K562 (cell line): ENCODE results near the gene PLEKHM3. TPM values are rescaled to one million over a fixed set of nuclear protein-coding genes. Genes with fewer than 3 reads are reported as not detected.

Experiments used
- ATAC-seq: fragments of 200-7000 bp; cut with Tn5 transposase; 3 replicates; pipeline ENCODE4 v1.9.1; 2020; ENCODE audit warnings: moderate library complexity
- BruUV-seq: library from RNA; stranded (reverse); fragments of 400-500 nt; replicated peaks from 2 replicates; lab custom pipeline; 2021; lab: Mats Ljungman, UMichigan
- CTCF ChIA-PET: fragments of 300-600 bp; formaldehyde crosslinking; extraction: SDS; loops from one replicate; lab custom pipeline; 2021; ENCODE audit warnings: low intra/inter-chr PET ratio; lab: Yijun Ruan, JAX
- POLR2A ChIA-PET: fragments of 300-600, 350-650 bp; sonication (Branson Sonifier 250); formaldehyde crosslinking; extraction: SDS; loops from one replicate; lab custom pipeline; 2021; ENCODE audit warnings: antibody characterized with exemption, inconsistent platforms; lab: Yijun Ruan, JAX
- DNase-seq, 4 experiments: peaks; one replicate each; pipeline versions ENCODE4 v3.0.0 to v3.0.0-alpha.2; 2011 to 2018; ENCODE audit warnings: low spot score in 3 of 4, mixed read lengths in 3 of 4; ENCODE audit errors: extremely low read depth in 1 of 4
- FAIRE-seq: peaks from 2 replicates; lab custom pipeline; 2011; peaks lifted over from hg19 to GRCh38; lab: Jason Lieb, UNC
- H2AFZ ChIP-seq: 2 replicates; pipeline ENCODE4 v1.6.0; 2011; ENCODE audit warnings: low read depth, low read length, control low read depth, inconsistent platforms
- H3K27ac ChIP-seq: fragments of 200-600 bp; 3 replicates; pipeline ENCODE4 v1.8.0; 2011; ENCODE audit warnings: low read depth, mild to moderate bottlenecking, control low read depth, inconsistent platforms, low read length, moderate library complexity, mixed read lengths; ENCODE audit errors: extremely low read depth
- H3K27me3 ChIP-seq, 2 experiments: fragments of 300-600 bp in 1 of 2; 2 replicates in 1 of 2; 3 replicates in 1 of 2; pipeline versions ENCODE4 v1.6.0 to v1.8.0; 2011; ENCODE audit warnings: inconsistent platforms in 2 of 2, low read length in 2 of 2, mild to moderate bottlenecking in 1 of 2, mixed read lengths in 1 of 2, moderate library complexity in 1 of 2; ENCODE audit not compliant: control insufficient read depth in 2 of 2, insufficient read depth in 2 of 2
- H3K36me3 ChIP-seq: fragments of 300-600 bp; 3 replicates; pipeline ENCODE4 v1.8.0; 2011; ENCODE audit warnings: mild to moderate bottlenecking, low read length, inconsistent platforms; ENCODE audit not compliant: control insufficient read depth, insufficient read depth
- H3K4me1 ChIP-seq, 2 experiments: fragments of 200-600 bp in 1 of 2; replicated peaks in 1 of 2; 2 replicates in 1 of 2; 3 replicates in 1 of 2; pipeline versions ENCODE4 v1.5.1 to v1.8.0; 2011; ENCODE audit warnings: inconsistent platforms in 2 of 2, low read length in 2 of 2, mild to moderate bottlenecking in 1 of 2, mixed read lengths in 1 of 2, moderate library complexity in 1 of 2; ENCODE audit not compliant: control insufficient read depth in 2 of 2, insufficient read depth in 2 of 2
- H3K4me2 ChIP-seq: 2 replicates; pipeline ENCODE4 v1.6.1; 2011; ENCODE audit warnings: low read length, control low read depth, inconsistent platforms, mixed read lengths; ENCODE audit not compliant: insufficient read depth
- H3K4me3 ChIP-seq: fragments of 200-600 bp; sonication (generic), shearing (Covaris generic); 2 replicates; pipeline ENCODE4 v1.5.1; 2016; ENCODE audit warnings: control low read depth, inconsistent platforms
- H3K79me2 ChIP-seq: fragments of 200-600 bp; 3 replicates; pipeline ENCODE4 v1.8.0; 2011; ENCODE audit warnings: low read length, inconsistent platforms; ENCODE audit not compliant: control insufficient read depth, insufficient read depth
- H3K9ac ChIP-seq, 2 experiments: 2 replicates each; pipeline versions ENCODE4 v1.6.0 to v1.6.1; 2011; ENCODE audit warnings: low read depth in 2 of 2, low read length in 2 of 2, control low read depth in 1 of 2, inconsistent platforms in 1 of 2, mild to moderate bottlenecking in 1 of 2, mixed read lengths in 1 of 2; ENCODE audit not compliant: insufficient read depth in 1 of 2
- H3K9me1 ChIP-seq: one replicate; pipeline ENCODE4 v1.6.0; 2011; ENCODE audit warnings: inconsistent platforms, mild to moderate bottlenecking, low read length, moderate library complexity; ENCODE audit not compliant: control insufficient read depth, insufficient read depth
- H3K9me3 ChIP-seq: replicated peaks from 2 replicates; pipeline ENCODE4 v1.5.1; 2011; ENCODE audit warnings: low read depth, low read length, inconsistent platforms; ENCODE audit not compliant: control insufficient read depth, insufficient read depth
- H4K20me1 ChIP-seq: replicated peaks from 2 replicates; pipeline ENCODE4 v1.6.1; 2011; ENCODE audit warnings: low read length, inconsistent platforms, mixed read lengths; ENCODE audit not compliant: control insufficient read depth, insufficient read depth
- CEBPG ChIP-seq, 3 experiments: fragments of 200-800 bp in 1 of 3; sonication (Bioruptor generic) in 1 of 3; sonication (generic) in 1 of 3; formaldehyde crosslinking in 1 of 3; IDR thresholded peaks in 2 of 3; conservative IDR thresholded peaks in 1 of 3; 2 replicates each; pipeline versions ENCODE4 v1.6.1 to v1.8.0; 2016 to 2022; ENCODE audit warnings: missing compliant biosample characterization in 2 of 3, missing genetic modification characterization in 2 of 3, mild to moderate bottlenecking in 1 of 3, missing genetic modification reagents in 1 of 3
- E2F1 ChIP-seq: sonication (generic); formaldehyde crosslinking; IDR thresholded peaks from 2 replicates; pipeline ENCODE4 v1.8.1; 2023; ENCODE audit warnings: mild to moderate bottlenecking, missing genetic modification reagents, moderate library complexity
- ETV6 ChIP-seq, 3 experiments: fragments of 150-350 bp in 1 of 3; sonication (generic) in 1 of 3; formaldehyde crosslinking in 1 of 3; IDR thresholded peaks; 2 replicates each; pipeline versions ENCODE4 v1.6.1 to v1.8.0; 2014 to 2022; ENCODE audit warnings: borderline replicate concordance in 2 of 3, low read depth in 2 of 3, antibody characterized with exemption in 1 of 3, low read length in 1 of 3, mild to moderate bottlenecking in 1 of 3, missing genetic modification reagents in 1 of 3
- GATA2 ChIP-seq: sonication (generic); formaldehyde crosslinking; IDR thresholded peaks from 2 replicates; pipeline ENCODE4 v1.4.0; 2020; ENCODE audit warnings: mild to moderate bottlenecking, missing genetic modification reagents
- HNRNPH1 ChIP-seq: fragments of 200-400 bp; formaldehyde crosslinking; optimal IDR thresholded peaks from 2 replicates; pipeline ENCODE3; 2017; ENCODE audit warnings: low read depth, mild to moderate bottlenecking, low read length, moderate library complexity
- KLF10 ChIP-seq: fragments of 250-450 bp; sonication (Bioruptor Pico); IDR thresholded peaks from 2 replicates; pipeline ENCODE4 v1.6.1; 2021; ENCODE audit warnings: matching md5 sums
- NELFE ChIP-seq: IDR thresholded peaks from 2 replicates; pipeline ENCODE4 v1.6.1; 2011; ENCODE audit warnings: mild to moderate bottlenecking; ENCODE audit not compliant: insufficient read depth, insufficient read length
- PHF20 ChIP-seq: fragments of 450-650 bp; IDR thresholded peaks from 2 replicates; pipeline ENCODE4 v1.6.1; 2018; ENCODE audit not compliant: partially characterized antibody
- POLR2B ChIP-seq: fragments of 450-650 bp; IDR thresholded peaks from 2 replicates; pipeline ENCODE4 v1.6.1; 2018; ENCODE audit warnings: low read depth; ENCODE audit not compliant: partially characterized antibody
- SREBF2 ChIP-seq: sonication (generic); formaldehyde crosslinking; IDR thresholded peaks from 2 replicates; pipeline ENCODE4 v1.4.0; 2020; ENCODE audit warnings: mild to moderate bottlenecking, missing genetic modification reagents
- SRSF7 ChIP-seq: fragments of 200-400 bp; formaldehyde crosslinking; optimal IDR thresholded peaks from 2 replicates; pipeline ENCODE3; 2017; ENCODE audit warnings: mild to moderate bottlenecking, low read depth, low read length
- STAT5B ChIP-seq: fragments of 250-450 bp; sonication (Bioruptor Pico); IDR thresholded peaks from 2 replicates; pipeline ENCODE4 v1.8.0; 2021; ENCODE audit warnings: mild to moderate bottlenecking, inconsistent platforms
- TARDBP ChIP-seq: fragments of 450-650 bp; IDR thresholded peaks from 2 replicates; pipeline ENCODE4 v1.6.1; 2016
- TCF3 ChIP-seq: sonication (generic); formaldehyde crosslinking; IDR thresholded peaks from 2 replicates; pipeline ENCODE4 v1.4.0; 2020; ENCODE audit warnings: mild to moderate bottlenecking, missing genetic modification reagents
- WGBS: fragments of 100-300 bp; shearing (Covaris generic); methylation state at CpG from one replicate; pipeline ENCODE4 v1.1.6; 2016; ENCODE audit warnings: low coverage, mixed read lengths; ENCODE audit not compliant: insufficient coverage; ENCODE audit errors: missing lambda C conversion rate; 5-methylcytosine and 5-hydroxymethylcytosine counted together
- in situ Hi-C: fragments of 300-500 bp; cut with MboI; formaldehyde crosslinking; loops from 4 replicates; pipeline ENCODE4 v1.15.0; 2018; ENCODE audit warnings: inconsistent platforms, mixed read lengths
- intact Hi-C: fragments of 100-400 bp; cut with micrococcal nuclease; formaldehyde crosslinking; loops from 2 replicates; pipeline ENCODE4 v1.14.2; 2022
- polyA plus RNA-seq, 8 experiments: library from polyadenylated mRNA; depleted of rRNA in 4 of 8; stranded (reverse) in 5 of 8; unstranded in 3 of 8; fragments of >200 nt; fragmentation: Nextera tagmentation in 2 of 8; fragmentation: Illumina TruSeq in 1 of 8; extraction: Ambion mirVana in 2 of 8; extraction: Trizol in 1 of 8; gene quantifications; 2 replicates each; pipeline versions ENCODE4 v1.2.1 to v1.2.3, GENCODE V29; 2011 to 2014; ENCODE audit warnings: inconsistent platforms in 1 of 8, missing spikeins in 1 of 8
- total RNA-seq, 7 experiments: library from RNA; depleted of rRNA in 6 of 7; stranded (reverse); fragments of >200 nt in 6 of 7; fragmentation: Illumina TruSeq in 2 of 7; extraction: Trizol in 2 of 7; gene quantifications; 2 replicates each; pipeline versions ENCODE4 v1.2.1 to v1.2.3, GENCODE V29; 2011 to 2021; ENCODE audit warnings: low replicate concordance in 1 of 7

Gene PLEKHM3
- total and polyA plus RNA-seq, 9 of the 15 experiments (the other 6 are each of a cell fraction or from before 2014, with no cell fraction given): 0.24 to 1.6 (median 1.0) TPM

- BruUV-seq: no TSS peak
- no peaks in the 10 kb centered on the region for H3K36me3 ChIP-seq
- H3K27me3 ChIP-seq: no peaks in the 10 kb centered on the region
- POLR2A ChIA-PET: interaction anchor here (2.2 kb wide), 1 partner anchor 12 kb away, joined by 9 read pairs; no protein-coding TSS in a partner anchor
- no peaks in the 10 kb centered on the region for H3K9me3 ChIP-seq
- no peak overlapping the region for H3K27ac ChIP-seq
- TF ChIP-seq POLR2B (no peak), GATA2 (CRISPR knock-in tag) (no peak), SRSF7 (no peak), TARDBP (no peak), SREBF2 (CRISPR knock-in tag) (no peak), CEBPG (CRISPR knock-in tag; IDR thresholded peaks at IDR 0.05) (no peak), CEBPG (tag; conservative IDR thresholded peaks at IDR 0.05 in 1 of 2, IDR thresholded peaks at IDR 0.05 in 1 of 2) (no peak), NELFE (no peak), HNRNPH1 (no peak), STAT5B (CRISPR knock-in tag) (no peak), TCF3 (CRISPR knock-in tag) (no peak), KLF10 (CRISPR knock-in tag) (no peak), ETV6 (IDR thresholded peaks at IDR 0.05; ENCODE audit: borderline replicate concordance in 1 of 2, low read depth in 2 of 2, low read length in 1 of 2) (no peak), ETV6 (CRISPR knock-in tag; IDR thresholded peaks at IDR 0.05; ENCODE audit: borderline replicate concordance) (no peak), PHF20 (no peak), E2F1 (CRISPR knock-in tag) (no peak)
- TF ChIP-seq, all 486 proteins: peak for 0
- Histone ChIP-seq H3K9me1 (no peaks in the 10 kb centered on the region), H3K4me3 (no peak overlapping the region), H4K20me1 (no peaks in the 10 kb centered on the region), H2AFZ (no peak overlapping the region), H3K9ac (no peak overlapping the region), H3K4me2 (no peak overlapping the region), H3K79me2 (no peaks in the 10 kb centered on the region), H3K4me1 (peaks cover 4 to 5% of the 10 kb centered on the region in 2 experiments; a peak in 4 of 5 replicates)
- intact Hi-C loops: no loop called here
- ATAC-seq (no peak), FAIRE-seq (no peak), DNase-seq (no peak)
- 43% methylated on average over 1 of the region's 1 CpG for WGBS
- CTCF ChIA-PET: no interaction called here
- in situ Hi-C loops: no loop called here
These were observed 189.5 kb downstream of the PLEKHM3 start for GRCh38 chr2:207835805-207836204.
